Smooth muscle cell (in vitro differentiated cells): ENCODE measurements around the gene CRYZ. TPM values are rescaled to one million over a fixed set of nuclear protein-coding genes. Genes with fewer than 3 reads are reported as not detected.

Experiments used
- DNase-seq: peaks from one replicate; lab custom pipeline; 2025; ENCODE audit not compliant: unreplicated experiment; lab: John Stamatoyannopoulos, UW
- H2AFZ ChIP-seq: fragments of 200-600 bp; sonication (generic); 2 replicates; pipeline ENCODE4 v1.6.0; 2016; ENCODE audit warnings: antibody characterized with exemption, low read depth, mild to moderate bottlenecking
- H3F3A ChIP-seq: fragments of 200-600 bp; sonication (generic); 2 replicates; pipeline ENCODE4 v1.6.0; 2017; ENCODE audit warnings: antibody characterized with exemption, low read depth
- H3K27ac ChIP-seq: fragments of 200-600 bp; sonication (generic); 2 replicates; pipeline ENCODE4 v1.5.1; 2016; ENCODE audit warnings: low read depth, mild to moderate bottlenecking
- H3K27me3 ChIP-seq: fragments of 200-600 bp; sonication (generic); 2 replicates; pipeline ENCODE4 v1.6.1; 2016; ENCODE audit warnings: low read depth, mild to moderate bottlenecking
- H3K36me3 ChIP-seq: fragments of 200-600 bp; sonication (generic); 2 replicates; pipeline ENCODE4 v1.5.1; 2016; ENCODE audit warnings: low read depth
- H3K4me1 ChIP-seq: fragments of 200-600 bp; sonication (generic); 2 replicates; pipeline ENCODE4 v1.5.1; 2016; ENCODE audit warnings: low read depth
- H3K4me2 ChIP-seq: fragments of 200-600 bp; sonication (generic); 2 replicates; pipeline ENCODE4 v1.6.0; 2016; ENCODE audit warnings: mild to moderate bottlenecking
- H3K4me3 ChIP-seq: fragments of 200-600 bp; sonication (generic); 2 replicates; pipeline ENCODE4 v1.5.1; 2016; ENCODE audit warnings: mild to moderate bottlenecking
- H3K79me2 ChIP-seq: fragments of 200-600 bp; sonication (generic); 2 replicates; pipeline ENCODE4 v1.6.0; 2016; ENCODE audit warnings: low read depth, mild to moderate bottlenecking
- H3K9ac ChIP-seq: fragments of 200-600 bp; sonication (generic); 2 replicates; pipeline ENCODE4 v1.6.0; 2016; ENCODE audit warnings: low read depth
- H3K9me3 ChIP-seq: fragments of 200-600 bp; sonication (generic); replicated peaks from 2 replicates; pipeline ENCODE4 v1.5.1; 2016; ENCODE audit warnings: low read depth
- H4K20me1 ChIP-seq: fragments of 200-600 bp; sonication (generic); 2 replicates; pipeline ENCODE4 v1.6.0; 2016; ENCODE audit warnings: low read depth
- WGBS: methylation state at CpG from one replicate; pipeline ENCODE4 v1.1.7; 2016; ENCODE audit warnings: low lambda C conversion rate; 5-methylcytosine and 5-hydroxymethylcytosine counted together
- polyA plus RNA-seq: library from polyadenylated mRNA; unstranded; fragments of >200 nt; fragmentation: Nextera tagmentation; extraction: Ambion mirVana; gene quantifications from 2 replicates; pipeline ENCODE4 v1.2.1, GENCODE V29; 2016
- total RNA-seq: library from RNA; depleted of rRNA; stranded (reverse); fragments of >200 nt; gene quantifications from 2 replicates; pipeline ENCODE4 v1.2.3, GENCODE V29; 2014
- TF ChIP-seq, protein P1 (sequence below): fragments of 200-600 bp; sonication (generic); IDR thresholded peaks from 2 replicates; pipeline ENCODE4 v1.5.1; 2017; ENCODE audit warnings: borderline replicate concordance, mild to moderate bottlenecking, antibody characterized with exemption; ENCODE audit not compliant: insufficient read depth, poor library complexity, severe bottlenecking

The CRYZ gene
- total and polyA plus RNA-seq, 2 experiments from 2014 or later, result not detected

- H3K4me1 ChIP-seq, result no peaks in the 10 kb centered on the region
- H3K9ac ChIP-seq, result no peak overlapping the region
- H3K4me2 ChIP-seq, result no peak overlapping the region
- no peak for DNase-seq
- H2AFZ ChIP-seq, result no peak overlapping the region
- TF ChIP-seq, protein P1, sequence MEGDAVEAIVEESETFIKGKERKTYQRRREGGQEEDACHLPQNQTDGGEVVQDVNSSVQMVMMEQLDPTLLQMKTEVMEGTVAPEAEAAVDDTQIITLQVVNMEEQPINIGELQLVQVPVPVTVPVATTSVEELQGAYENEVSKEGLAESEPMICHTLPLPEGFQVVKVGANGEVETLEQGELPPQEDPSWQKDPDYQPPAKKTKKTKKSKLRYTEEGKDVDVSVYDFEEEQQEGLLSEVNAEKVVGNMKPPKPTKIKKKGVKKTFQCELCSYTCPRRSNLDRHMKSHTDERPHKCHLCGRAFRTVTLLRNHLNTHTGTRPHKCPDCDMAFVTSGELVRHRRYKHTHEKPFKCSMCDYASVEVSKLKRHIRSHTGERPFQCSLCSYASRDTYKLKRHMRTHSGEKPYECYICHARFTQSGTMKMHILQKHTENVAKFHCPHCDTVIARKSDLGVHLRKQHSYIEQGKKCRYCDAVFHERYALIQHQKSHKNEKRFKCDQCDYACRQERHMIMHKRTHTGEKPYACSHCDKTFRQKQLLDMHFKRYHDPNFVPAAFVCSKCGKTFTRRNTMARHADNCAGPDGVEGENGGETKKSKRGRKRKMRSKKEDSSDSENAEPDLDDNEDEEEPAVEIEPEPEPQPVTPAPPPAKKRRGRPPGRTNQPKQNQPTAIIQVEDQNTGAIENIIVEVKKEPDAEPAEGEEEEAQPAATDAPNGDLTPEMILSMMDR, result no peak
- no peaks in the 10 kb centered on the region for H4K20me1 ChIP-seq
- H3K27me3 ChIP-seq, result no peaks in the 10 kb centered on the region
- no peak overlapping the region for H3K27ac ChIP-seq
- no peaks in the 10 kb centered on the region for H3K9me3 ChIP-seq
- H3F3A ChIP-seq, result no peaks in the 10 kb centered on the region
- no peak overlapping the region for H3K4me3 ChIP-seq
- H3K79me2 ChIP-seq, result no peaks in the 10 kb centered on the region
- H3K36me3 ChIP-seq, result no peaks in the 10 kb centered on the region
- 93% methylated on average over 2 of the region's 2 CpGs for WGBS
Measured at GRCh38 chr1:74681851-74682250, 51.0 kb downstream of the CRYZ start.

- 86% methylated on average over 4 of the region's 4 CpGs for WGBS
- Histone ChIP-seq H3K4me3 (no peak overlapping the region), H3K27ac (no peak overlapping the region), H4K20me1 (no peaks in the 10 kb centered on the region), H3K9me3 (no peaks in the 10 kb centered on the region), H3K36me3 (no peaks in the 10 kb centered on the region), H3K79me2 (no peaks in the 10 kb centered on the region), H3K4me1 (no peaks in the 10 kb centered on the region), H3K4me2 (no peak overlapping the region), H3K27me3 (no peaks in the 10 kb centered on the region), H3F3A (no peaks in the 10 kb centered on the region), H2AFZ (no peak overlapping the region), H3K9ac (no peak overlapping the region)
- TF ChIP-seq, protein P1, result no peak
- DNase-seq, result no peak
Measured at GRCh38 chr1:74681449-74681848, 51.4 kb downstream of the CRYZ start.

- no peaks in the 10 kb centered on the region for H3K79me2 ChIP-seq
- H3K27ac ChIP-seq, result no peak overlapping the region
- 91% methylated on average over 3 of the region's 3 CpGs for WGBS
- no peaks in the 10 kb centered on the region for H3K9me3 ChIP-seq
- H2AFZ ChIP-seq, result no peak overlapping the region
- TF ChIP-seq, protein P1, result no peak
- DNase-seq, result no peak
- no peaks in the 10 kb centered on the region for H4K20me1 ChIP-seq
- H3K4me3 ChIP-seq, result no peak overlapping the region
- H3F3A ChIP-seq, result no peaks in the 10 kb centered on the region
- H3K4me1 ChIP-seq, result no peaks in the 10 kb centered on the region
- H3K27me3 ChIP-seq, result peaks cover 2% of the 10 kb centered on the region
- no peak overlapping the region for H3K9ac ChIP-seq
- no peak overlapping the region for H3K4me2 ChIP-seq
- no peaks in the 10 kb centered on the region for H3K36me3 ChIP-seq
Measured at GRCh38 chr1:74681001-74681400, 51.8 kb downstream of the CRYZ start.

DNA sequence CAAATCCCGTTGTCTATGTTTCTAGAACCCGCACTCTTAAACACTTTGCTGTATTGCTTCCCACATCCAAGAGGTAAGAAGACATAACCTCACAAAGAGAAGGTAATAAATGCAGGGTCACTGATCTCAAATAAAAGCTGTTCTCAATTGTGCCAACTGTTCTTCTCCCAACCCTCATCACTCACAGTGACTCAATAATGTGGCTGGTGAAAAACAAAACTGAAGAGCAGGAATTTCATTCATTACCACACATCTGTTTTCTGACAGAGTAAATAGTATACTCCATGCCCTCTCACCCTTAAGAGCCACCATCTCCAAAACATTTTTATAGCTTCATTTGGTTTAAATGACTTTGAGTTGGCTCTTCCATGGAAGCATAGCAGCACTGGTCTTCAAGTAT, 53.0 kb downstream of the CRYZ start:
- TF ChIP-seq, protein P1, result no peak

More for the DNA sequence above, 53.0 kb downstream of the CRYZ start:
- Histone ChIP-seq H3F3A (no peaks in the 10 kb centered on the region), H3K9me3 (no peaks in the 10 kb centered on the region), H3K36me3 (no peaks in the 10 kb centered on the region), H3K79me2 (no peaks in the 10 kb centered on the region), H3K4me1 (no peaks in the 10 kb centered on the region), H4K20me1 (no peaks in the 10 kb centered on the region), H3K4me3 (no peak overlapping the region), H3K27me3 (peaks cover 10% of the 10 kb centered on the region), H3K27ac (no peak overlapping the region), H2AFZ (no peak overlapping the region), H3K4me2 (no peak overlapping the region), H3K9ac (no peak overlapping the region)
- no peak for DNase-seq
- WGBS, result 98% methylated on average over 2 of the region's 2 CpGs
